Lower leg skin (tissue), 3 donors: ENCODE data around the gene DIP2B.

Experiments used
- POLR2A ChIP-seq, 2 donors: fragments of 450-650 bp; IDR thresholded peaks; one replicate each; pipeline ENCODE4 v1.6.1; 2016 to 2017; ENCODE audit warnings: antibody characterized with exemption in 2 of 2, mild to moderate bottlenecking in 1 of 2, moderate library complexity in 1 of 2
- TF ChIP-seq, protein P1 (sequence below), 3 donors: fragments of 450-650 bp; IDR thresholded peaks; one replicate each; pipeline ENCODE4 v1.5.1; 2016; ENCODE audit warnings: antibody characterized with exemption in 3 of 3, mild to moderate bottlenecking in 3 of 3, moderate library complexity in 2 of 3

DNA sequence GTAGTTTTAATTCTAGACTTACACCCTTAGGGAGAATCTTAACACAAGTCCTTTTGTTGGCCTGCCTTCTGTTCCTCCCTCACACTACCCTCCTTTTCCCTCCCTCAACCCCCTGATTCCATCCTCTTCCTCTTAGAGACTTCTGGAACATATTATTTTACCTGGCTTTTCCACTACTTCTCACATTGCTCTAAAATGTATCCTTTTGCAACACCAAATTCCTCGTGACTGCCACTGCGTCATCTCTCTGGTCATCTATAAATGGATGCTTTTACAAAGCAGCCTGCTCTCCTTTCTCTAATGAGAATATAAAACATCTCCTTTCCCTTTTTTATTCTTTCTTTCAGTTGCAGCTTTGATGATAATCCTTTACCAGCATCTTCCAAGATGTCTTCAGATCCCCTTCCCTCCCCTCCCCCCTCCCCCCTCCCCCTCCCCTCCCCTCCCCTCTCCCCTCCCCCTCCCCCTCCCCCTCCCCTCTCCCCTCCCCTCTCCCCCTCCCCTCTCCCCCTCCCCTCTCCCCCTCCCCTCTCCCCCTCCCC is 93.6 kb downstream of the DIP2B start:
- TF ChIP-seq POLR2A (IDR thresholded peaks at IDR 0.05), result no peak
- TF ChIP-seq, protein P1, sequence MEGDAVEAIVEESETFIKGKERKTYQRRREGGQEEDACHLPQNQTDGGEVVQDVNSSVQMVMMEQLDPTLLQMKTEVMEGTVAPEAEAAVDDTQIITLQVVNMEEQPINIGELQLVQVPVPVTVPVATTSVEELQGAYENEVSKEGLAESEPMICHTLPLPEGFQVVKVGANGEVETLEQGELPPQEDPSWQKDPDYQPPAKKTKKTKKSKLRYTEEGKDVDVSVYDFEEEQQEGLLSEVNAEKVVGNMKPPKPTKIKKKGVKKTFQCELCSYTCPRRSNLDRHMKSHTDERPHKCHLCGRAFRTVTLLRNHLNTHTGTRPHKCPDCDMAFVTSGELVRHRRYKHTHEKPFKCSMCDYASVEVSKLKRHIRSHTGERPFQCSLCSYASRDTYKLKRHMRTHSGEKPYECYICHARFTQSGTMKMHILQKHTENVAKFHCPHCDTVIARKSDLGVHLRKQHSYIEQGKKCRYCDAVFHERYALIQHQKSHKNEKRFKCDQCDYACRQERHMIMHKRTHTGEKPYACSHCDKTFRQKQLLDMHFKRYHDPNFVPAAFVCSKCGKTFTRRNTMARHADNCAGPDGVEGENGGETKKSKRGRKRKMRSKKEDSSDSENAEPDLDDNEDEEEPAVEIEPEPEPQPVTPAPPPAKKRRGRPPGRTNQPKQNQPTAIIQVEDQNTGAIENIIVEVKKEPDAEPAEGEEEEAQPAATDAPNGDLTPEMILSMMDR (IDR thresholded peaks at IDR 0.05), result no peak
